ENCODE measurements around the gene SYNGR4. TPM values are rescaled to one million over a fixed set of nuclear protein-coding genes. Genes with fewer than 3 reads are reported as not detected.

SYNGR4 gene
- total RNA-seq, 1 donor from 2014 or later: not detected

DNA sequence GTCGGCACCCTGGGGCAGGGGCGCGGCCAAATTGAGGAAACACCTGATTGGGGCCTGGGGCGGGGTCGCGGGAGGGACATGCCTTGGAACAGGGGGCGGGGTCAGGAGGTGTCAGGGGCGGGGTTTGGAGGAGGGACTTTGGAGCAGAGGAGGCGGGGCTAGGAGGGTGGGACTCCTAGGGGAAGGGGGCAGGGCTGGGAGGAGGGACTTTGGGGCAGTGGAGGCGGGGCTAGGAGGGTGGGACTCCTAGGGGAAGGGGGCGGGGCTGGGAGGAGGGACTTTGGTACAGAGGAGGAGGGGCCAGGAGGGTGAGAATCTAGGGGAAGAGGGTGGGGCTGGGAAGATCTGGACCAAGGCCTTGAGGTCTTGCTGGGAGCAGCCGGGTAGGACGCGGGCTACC, 51.2 kb downstream of the SYNGR4 start:
- Histone ChIP-seq H3K4me1 (no peaks in the 10 kb centered on the region), H3K4me2 (no peak overlapping the region), H3K27ac (no peak overlapping the region), H4K20me1 (ENCODE audit: low read depth) (no peaks in the 10 kb centered on the region), H3F3A (ENCODE audit: low read depth) (peaks cover 15% of the 10 kb centered on the region), H3K9me3 (ENCODE audit: low read depth) (no peaks in the 10 kb centered on the region), H3K27me3 (peaks cover 15% of the 10 kb centered on the region), H3K4me3 (no peak overlapping the region), H3K9ac (no peak overlapping the region), H3K36me3 (no peaks in the 10 kb centered on the region), H2AFZ (replicated peaks) (no peak overlapping the region), H3K79me2 (ENCODE audit: low read depth) (no peaks in the 10 kb centered on the region)
- DNase-seq (ENCODE audit: low spot score): peak; percentile 77
- TF ChIP-seq EZH2 (IDR thresholded peaks at IDR 0.05) (no peak), EZH2phosphoT487 (IDR thresholded peaks at IDR 0.05) (no peak)
- TF ChIP-seq, protein P1, sequence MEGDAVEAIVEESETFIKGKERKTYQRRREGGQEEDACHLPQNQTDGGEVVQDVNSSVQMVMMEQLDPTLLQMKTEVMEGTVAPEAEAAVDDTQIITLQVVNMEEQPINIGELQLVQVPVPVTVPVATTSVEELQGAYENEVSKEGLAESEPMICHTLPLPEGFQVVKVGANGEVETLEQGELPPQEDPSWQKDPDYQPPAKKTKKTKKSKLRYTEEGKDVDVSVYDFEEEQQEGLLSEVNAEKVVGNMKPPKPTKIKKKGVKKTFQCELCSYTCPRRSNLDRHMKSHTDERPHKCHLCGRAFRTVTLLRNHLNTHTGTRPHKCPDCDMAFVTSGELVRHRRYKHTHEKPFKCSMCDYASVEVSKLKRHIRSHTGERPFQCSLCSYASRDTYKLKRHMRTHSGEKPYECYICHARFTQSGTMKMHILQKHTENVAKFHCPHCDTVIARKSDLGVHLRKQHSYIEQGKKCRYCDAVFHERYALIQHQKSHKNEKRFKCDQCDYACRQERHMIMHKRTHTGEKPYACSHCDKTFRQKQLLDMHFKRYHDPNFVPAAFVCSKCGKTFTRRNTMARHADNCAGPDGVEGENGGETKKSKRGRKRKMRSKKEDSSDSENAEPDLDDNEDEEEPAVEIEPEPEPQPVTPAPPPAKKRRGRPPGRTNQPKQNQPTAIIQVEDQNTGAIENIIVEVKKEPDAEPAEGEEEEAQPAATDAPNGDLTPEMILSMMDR (IDR thresholded peaks at IDR 0.05): no peak
- H3K4me3 Mint-ChIP-seq: no peak overlapping the region
- H3K27ac Mint-ChIP-seq: no peak overlapping the region
- H3K9me3 Mint-ChIP-seq: no peaks in the 10 kb centered on the region
- H3K4me1 Mint-ChIP-seq: peaks cover 37% of the 10 kb centered on the region
- no peaks in the 10 kb centered on the region for H3K36me3 Mint-ChIP-seq
- H3K27me3 Mint-ChIP-seq (ENCODE audit: insufficient read depth, low read depth): peaks cover 14% of the 10 kb centered on the region

DNA sequence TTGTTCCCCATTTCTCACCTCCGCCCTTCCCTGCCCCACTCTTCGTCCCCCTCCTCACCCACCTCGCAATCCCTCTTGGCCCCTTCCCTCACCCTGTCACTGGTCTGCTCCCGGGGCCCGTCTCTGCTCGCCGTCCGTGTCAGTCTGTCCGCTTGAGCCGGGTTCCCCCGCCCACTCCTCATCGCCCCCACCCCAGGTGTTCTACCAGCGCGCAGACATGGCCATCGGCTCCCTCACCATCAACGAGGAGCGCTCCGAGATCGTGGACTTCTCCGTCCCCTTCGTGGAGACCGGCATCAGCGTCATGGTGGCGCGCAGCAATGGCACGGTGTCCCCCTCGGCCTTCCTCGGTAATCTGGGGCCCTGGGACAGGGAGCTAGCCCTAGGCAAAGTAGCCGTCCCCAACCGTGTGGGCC, 51.6 kb downstream of the SYNGR4 start:
- H3K27me3 ChIP-seq: peaks cover 15% of the 10 kb centered on the region
- no peak overlapping the region for H3K4me2 ChIP-seq
- TF ChIP-seq EZH2 (IDR thresholded peaks at IDR 0.05) (no peak), EZH2phosphoT487 (IDR thresholded peaks at IDR 0.05) (no peak)
- TF ChIP-seq, protein P1 (IDR thresholded peaks at IDR 0.05): no peak
- Mint-ChIP-seq H3K4me3 (no peak overlapping the region), H3K9me3 (no peaks in the 10 kb centered on the region), H3K27me3 (ENCODE audit: insufficient read depth, low read depth) (peaks cover 14% of the 10 kb centered on the region), H3K36me3 (no peaks in the 10 kb centered on the region), H3K4me1 (peaks cover 37% of the 10 kb centered on the region), H3K27ac (no peak overlapping the region)
- H3K4me3 ChIP-seq: no peak overlapping the region
- H4K20me1 ChIP-seq (ENCODE audit: low read depth): no peaks in the 10 kb centered on the region
- no peaks in the 10 kb centered on the region for H3K4me1 ChIP-seq
- H3F3A ChIP-seq (ENCODE audit: low read depth): peaks cover 15% of the 10 kb centered on the region
- H3K36me3 ChIP-seq: no peaks in the 10 kb centered on the region
- H3K79me2 ChIP-seq (ENCODE audit: low read depth): no peaks in the 10 kb centered on the region
- no peak overlapping the region for H3K27ac ChIP-seq
- no peak for DNase-seq (ENCODE audit: low spot score)
- H3K9ac ChIP-seq: no peak overlapping the region
- H3K9me3 ChIP-seq (ENCODE audit: low read depth): no peaks in the 10 kb centered on the region
- H2AFZ ChIP-seq (replicated peaks): no peak overlapping the region

DNA sequence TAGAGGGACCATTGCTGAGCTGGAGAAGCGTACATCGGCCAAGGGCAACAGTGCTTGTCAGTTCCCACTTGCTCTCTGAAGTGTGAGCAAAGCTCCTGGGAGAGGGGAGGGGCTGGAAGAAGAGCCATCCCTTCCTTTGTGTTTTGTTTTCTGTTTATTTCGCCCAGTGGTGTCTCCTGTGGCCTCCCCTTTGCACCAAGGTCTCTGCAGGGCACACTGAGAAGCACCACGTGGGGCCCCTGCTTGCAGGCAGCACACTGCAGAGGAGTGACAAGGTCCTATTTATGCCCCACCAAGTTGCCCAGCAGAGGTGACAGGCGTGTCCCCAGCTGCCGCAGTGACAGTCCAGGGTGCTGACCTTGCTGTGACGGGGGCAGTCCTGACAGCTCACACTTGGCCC, 53.3 kb downstream of the SYNGR4 start:
- no peaks in the 10 kb centered on the region for H4K20me1 ChIP-seq (ENCODE audit: low read depth)
- DNase-seq (ENCODE audit: low spot score): no peak
- no peak overlapping the region for H3K27ac Mint-ChIP-seq
- peaks cover 14% of the 10 kb centered on the region for H3K27me3 Mint-ChIP-seq (ENCODE audit: insufficient read depth, low read depth)
- no peaks in the 10 kb centered on the region for H3K9me3 ChIP-seq (ENCODE audit: low read depth)
- no peaks in the 10 kb centered on the region for H3K4me1 ChIP-seq
- H3K36me3 ChIP-seq: no peaks in the 10 kb centered on the region
- H2AFZ ChIP-seq (replicated peaks): no peak overlapping the region
- H3K4me2 ChIP-seq: no peak overlapping the region
- H3K4me3 Mint-ChIP-seq: peak overlapping the region; percentile 46
- no peak overlapping the region for H3K4me3 ChIP-seq
- H3K27me3 ChIP-seq: peaks cover 15% of the 10 kb centered on the region
- no peaks in the 10 kb centered on the region for H3K36me3 Mint-ChIP-seq
- H3K27ac ChIP-seq: no peak overlapping the region
- H3K9me3 Mint-ChIP-seq: no peaks in the 10 kb centered on the region
- H3K4me1 Mint-ChIP-seq: peaks cover 37% of the 10 kb centered on the region
- no peaks in the 10 kb centered on the region for H3K79me2 ChIP-seq (ENCODE audit: low read depth)
- H3F3A ChIP-seq (ENCODE audit: low read depth): peaks cover 15% of the 10 kb centered on the region
- TF ChIP-seq EZH2 (IDR thresholded peaks at IDR 0.05): no peak
- TF ChIP-seq EZH2phosphoT487 (IDR thresholded peaks at IDR 0.05): no peak
- TF ChIP-seq, protein P1 (IDR thresholded peaks at IDR 0.05): no peak
- no peak overlapping the region for H3K9ac ChIP-seq

Data from neural progenitor cell (in vitro differentiated cells).